IPS DF 4.7 (cell line): Measurements from ENCODE around the gene NDUFB3.

Source experiments
- DNase-seq: peaks from one replicate; pipeline ENCODE4 v3.0.0-alpha.2; 2013; ENCODE audit warnings: low spot score; ENCODE audit errors: extremely low read depth

Gene NDUFB3

DNA sequence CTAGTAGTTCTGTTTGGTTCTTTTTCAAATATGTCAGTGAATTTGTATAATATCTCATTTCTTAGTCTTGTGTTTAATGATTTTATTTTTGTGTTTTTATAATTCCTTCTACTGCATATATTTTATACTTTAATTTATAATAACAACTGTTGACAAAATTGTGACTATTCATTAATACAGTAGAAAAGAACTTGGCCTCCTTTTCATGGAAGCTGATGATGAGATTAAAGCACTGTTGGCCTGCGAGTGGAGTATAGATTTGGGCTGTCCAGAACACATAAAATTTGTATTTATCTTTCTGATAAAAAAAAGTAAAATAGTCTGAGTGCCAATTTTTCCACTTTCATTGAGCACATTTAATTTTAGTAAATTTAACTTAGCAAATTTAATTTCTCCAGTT is 56.2 kb downstream of the NDUFB3 start:
- DNase-seq: no peak

- no peak for DNase-seq
Measured at GRCh38 chr2:201128933-201129505, 57.2 kb downstream of the NDUFB3 start.

- DNase-seq: no peak
Measured at GRCh38 chr2:201130524-201131186, 58.9 kb downstream of the NDUFB3 start.

DNA sequence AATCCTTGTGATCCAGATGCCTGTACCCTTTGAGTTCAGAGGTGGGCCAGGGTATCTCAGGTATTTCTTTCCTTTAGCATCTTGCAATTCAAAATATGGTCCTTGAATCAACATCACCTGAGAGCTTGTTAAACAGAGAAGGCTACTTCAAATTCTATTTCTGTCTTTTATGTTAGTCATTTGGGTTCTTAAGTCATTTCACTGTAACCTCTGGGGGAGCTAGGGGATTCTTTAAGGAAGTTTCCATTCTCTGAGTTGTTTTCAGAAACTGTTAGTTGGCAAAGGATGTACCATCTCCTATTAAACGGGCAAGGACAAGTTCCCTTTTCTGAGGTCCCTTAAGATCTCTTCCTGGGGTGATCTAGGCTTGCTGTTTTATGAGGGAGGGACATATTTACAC is 60.7 kb downstream of the NDUFB3 start:
- no peak for DNase-seq
